UCSD-AML1 (cell line): Measurements from ENCODE around the gene MGMT.
"Not testable (repeated sequence)": the region's sequence is repeated elsewhere in the genome, so short reads cannot be mapped to it uniquely, and the experiment has no call there.

Experiments
- DNase-seq: peaks from one replicate; lab custom pipeline; 2025; ENCODE audit not compliant: unreplicated experiment; lab: John Stamatoyannopoulos, UW

MGMT gene

GRCh38 chr10:129466703-129467358, at the start of gene MGMT:
Gene MGMT (plus strand): TSS chr10:129467241.
- DNase-seq = peak; percentile 80

DNA sequence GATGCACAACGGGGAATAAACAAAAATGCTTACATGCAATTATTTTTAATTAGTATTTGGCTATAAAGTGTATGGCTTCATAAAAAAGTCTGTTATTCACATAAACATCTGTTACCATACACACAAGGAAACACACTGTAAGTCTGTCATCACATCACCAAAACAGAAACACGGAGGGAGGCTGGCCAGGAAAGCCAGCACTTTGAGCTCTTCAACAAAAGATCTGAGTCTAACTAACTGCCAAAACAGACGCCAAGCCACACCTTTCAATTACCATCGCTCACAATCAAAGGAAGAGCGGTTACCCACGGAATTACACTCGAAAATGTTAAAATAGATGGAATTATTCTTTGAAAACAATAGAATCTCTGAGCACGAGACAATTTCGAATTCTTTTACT, 49.2 kb upstream of the MGMT start:
- DNase-seq = no peak

- DNase-seq = no peak
These were observed 48.4 kb upstream of the MGMT start for GRCh38 chr10:129418496-129419225.

DNA sequence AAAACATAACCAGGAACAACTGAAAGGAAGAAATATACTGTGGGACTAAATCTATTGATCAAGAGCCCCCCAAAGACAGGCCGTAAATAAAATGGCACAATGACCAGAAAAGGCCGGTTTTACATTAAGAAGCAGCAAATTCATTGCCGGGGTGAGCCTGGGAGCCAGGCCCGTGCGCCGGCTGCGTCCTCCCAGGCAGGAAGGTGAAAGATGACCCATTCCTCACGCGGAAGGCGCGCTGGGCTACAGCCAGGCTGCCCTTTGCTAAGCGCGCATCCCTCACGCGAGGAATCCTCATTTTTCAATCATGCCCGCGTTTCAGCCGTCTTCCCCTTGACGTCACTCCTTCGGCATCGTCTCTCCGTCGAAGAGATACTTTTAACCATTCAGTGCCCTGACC, 47.6 kb upstream of the MGMT start:
- no peak for DNase-seq

DNA sequence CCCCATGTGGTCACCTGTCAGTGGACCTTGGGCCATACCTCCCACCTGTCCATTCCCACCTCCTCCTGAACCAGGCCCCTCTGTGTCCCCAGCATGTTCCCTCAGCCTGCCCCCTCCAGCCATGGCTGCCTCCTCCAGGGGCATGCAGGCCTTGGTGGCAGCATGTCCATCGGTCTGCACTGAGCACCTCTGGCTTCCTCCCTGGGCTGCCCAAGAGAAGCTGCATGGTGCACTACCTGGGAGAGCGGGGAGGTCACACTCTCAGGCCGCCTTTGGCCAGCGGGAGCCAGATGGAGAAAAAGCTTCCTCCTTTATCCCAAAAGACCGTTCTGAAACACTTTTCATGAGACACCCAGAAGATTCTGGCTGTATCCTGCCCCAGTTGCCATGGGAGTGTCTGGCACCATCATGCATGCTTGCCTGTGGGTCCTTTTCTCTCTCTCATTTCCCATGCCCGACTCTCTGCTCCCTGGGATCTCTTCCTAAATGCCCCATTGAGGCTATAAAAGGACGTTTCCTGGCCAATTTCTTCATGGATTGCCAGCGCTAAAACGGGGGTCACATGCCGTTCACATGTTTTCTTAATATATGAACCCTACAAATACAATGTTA, 45.5 kb upstream of the MGMT start:
- no peak for DNase-seq

DNA sequence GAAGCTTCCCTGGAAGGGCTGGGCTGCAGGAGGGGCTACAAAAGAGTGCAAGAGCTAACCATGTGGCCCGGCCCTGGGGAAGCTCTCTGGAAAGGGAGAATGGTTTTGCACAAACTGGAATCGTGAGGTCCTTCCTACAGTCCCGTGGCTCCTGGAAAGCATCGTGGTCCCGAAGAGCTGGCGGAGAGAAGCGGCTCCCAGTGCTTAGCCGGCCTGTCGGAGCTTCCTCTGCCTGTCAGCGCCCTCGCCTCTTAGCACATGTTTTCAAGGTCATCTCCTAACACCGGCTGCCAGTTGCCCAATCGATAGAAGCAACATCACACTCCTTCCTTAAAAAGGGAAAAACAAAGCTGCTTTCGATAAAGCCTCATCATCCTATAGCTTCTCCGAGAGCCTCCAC, 42.1 kb upstream of the MGMT start:
- no peak for DNase-seq

DNA sequence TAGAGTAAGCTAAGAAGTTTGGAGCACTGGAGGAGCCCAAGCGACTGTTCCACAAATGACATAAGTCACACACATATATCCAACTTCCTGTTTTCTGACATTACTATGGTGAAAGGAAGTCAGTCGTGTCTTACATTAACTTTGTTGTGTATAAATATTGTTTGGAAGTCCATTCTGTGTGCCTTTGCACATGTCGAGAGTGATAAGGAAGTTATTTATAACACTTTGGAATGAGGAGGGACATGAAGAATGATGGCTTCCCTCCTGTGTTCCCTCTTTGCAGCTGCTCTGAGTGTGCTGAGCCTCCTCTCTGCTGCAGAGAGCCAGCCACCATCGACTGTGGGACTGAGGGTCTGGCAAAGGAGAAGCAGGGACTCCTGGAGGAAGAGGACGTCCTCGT, 40.4 kb upstream of the MGMT start:
- no peak for DNase-seq

DNA sequence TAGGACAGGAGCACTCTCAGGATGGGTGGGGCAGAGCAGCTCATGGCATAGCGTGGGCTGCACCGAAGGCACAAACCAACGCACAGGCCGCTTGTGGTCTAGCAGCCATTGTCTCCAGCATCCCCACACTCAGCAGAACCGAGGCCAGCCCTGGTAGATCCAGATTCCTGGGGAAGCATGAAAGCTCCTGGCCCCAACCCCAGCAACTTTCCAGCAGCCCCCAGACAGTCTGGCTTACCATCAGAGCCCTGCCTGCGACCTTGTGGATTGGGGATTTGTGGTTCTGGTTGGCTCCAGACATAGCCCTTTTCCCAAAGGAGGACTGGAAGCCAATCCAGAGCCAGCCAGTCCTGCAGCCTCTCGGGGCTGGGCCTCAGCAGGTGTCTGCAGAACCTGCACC, 33.8 kb upstream of the MGMT start:
- DNase-seq = no peak

DNA sequence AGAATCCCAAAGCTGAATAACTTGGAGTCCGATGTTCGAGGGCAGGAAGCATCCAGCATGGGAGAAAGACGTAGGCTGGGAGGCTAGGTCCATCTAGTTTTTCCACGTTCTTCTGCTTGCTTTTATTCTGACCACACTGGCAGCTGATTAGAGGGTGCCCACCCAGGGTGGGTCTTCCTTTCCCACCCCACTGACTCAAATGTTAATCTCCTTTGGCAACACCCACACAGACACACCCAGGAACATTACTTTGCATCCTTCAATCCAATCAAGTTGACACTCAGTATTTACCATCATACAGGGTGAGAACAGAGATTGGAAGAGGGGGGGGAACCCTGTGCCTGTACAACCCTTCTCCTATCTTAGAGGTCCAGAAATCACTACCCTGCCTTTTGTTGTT, 31.3 kb upstream of the MGMT start:
- not testable (repeated sequence) for DNase-seq

DNA sequence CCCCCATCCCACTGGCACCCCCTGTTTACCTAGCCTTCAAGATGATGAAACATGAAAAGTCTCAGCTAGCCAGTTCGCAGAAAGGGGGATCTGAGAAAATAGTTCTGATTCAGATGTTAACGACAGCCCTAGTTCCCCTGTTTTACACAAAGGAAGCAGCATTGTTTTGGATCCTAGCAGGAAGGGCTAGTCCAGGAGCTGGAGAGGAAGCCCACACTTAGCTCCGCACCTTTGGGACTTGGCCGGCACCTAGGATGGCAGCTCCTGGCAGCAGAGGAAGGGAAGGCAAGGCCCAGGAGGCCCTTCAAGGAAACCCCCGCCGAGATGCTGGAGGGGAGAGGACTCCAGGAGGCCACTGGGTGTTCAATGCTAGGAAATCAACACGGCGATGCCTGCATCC, 29.0 kb upstream of the MGMT start:
- no peak for DNase-seq

- DNase-seq = no peak
These were observed 26.8 kb upstream of the MGMT start for GRCh38 chr10:129440247-129440646.

- DNase-seq = no peak
These were observed 26.2 kb upstream of the MGMT start for GRCh38 chr10:129440722-129441316.

GRCh38 chr10:129441372-129442009, 25.6 kb upstream of the MGMT start:
- no peak for DNase-seq

GRCh38 chr10:129442866-129443265, 24.2 kb upstream of the MGMT start:
- no peak for DNase-seq

DNA sequence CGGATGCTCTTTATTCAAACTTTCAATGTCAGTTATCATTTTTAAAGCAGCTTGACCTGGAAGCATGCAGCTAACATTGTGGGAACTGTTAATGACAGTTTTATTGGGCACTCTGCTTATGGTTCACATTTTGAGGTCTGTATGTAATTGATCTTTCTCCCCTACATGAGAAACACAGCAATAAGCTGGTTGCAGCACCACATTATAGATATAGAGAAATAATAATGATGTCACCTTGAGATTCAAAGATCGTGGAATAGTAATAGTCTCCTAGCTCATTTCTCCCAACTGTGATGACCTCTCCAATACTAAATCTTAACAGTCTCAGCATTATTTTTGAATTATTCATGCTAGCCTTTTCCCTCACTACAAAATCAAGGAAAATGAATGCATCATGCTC, 22.7 kb upstream of the MGMT start:
- no peak for DNase-seq

DNA sequence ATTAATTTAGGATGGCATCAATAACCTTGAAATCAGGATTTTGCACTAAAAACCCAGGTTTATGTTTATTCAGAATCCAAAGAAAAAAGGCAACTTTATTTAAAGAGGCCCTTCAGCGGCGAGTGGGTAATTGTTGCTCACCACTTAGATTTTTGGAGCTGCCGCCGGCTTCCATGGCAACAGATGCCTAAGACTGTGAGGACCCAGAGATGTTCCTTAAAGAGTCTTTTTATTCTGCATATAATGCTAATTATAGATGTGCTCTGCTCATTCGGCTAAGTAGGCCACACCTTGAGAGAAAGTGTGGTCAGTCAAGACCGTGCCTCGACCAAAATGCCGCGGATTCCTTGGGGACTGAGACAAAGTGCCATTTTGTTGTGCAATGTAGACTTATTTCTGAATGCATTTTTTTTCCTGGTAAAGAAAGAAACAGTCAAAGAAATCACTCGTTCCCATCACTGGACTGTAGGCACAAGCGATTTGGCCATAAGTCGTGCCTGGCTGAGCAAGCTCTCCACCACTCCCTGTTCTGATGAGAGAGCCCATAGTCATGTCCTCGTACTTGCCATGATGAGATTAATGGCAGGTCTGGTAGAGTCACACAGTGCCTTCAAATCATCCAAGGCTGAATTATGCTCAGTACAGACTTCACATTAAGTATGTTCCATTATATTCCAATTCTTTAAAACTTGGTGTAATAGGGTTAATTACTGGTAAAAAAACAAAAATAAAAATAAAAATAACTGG, 21.4 kb upstream of the MGMT start:
- no peak for DNase-seq

DNA sequence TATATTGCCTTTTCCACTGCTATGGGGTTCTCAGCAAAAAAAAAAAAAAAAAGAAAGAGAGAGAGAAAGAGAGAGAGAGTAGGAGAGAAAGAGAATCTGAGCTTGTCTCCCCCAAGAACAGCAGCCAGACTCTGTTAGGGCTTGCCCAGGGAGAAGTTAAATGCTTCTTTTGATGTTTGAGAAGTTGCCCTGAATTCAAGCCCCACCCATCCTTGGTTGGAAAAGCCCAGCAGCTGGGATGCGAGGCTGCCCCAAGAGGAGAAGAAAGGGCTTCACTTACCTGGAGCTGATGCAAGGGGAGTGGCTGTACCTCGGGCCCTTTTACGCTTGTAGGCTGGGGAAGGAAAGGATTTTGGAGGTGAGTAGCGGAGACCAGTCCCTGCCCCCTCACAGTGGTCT, 20.9 kb upstream of the MGMT start:
- no peak for DNase-seq

- DNase-seq = no peak
These were observed 19.6 kb upstream of the MGMT start for GRCh38 chr10:129447486-129447885.

DNA sequence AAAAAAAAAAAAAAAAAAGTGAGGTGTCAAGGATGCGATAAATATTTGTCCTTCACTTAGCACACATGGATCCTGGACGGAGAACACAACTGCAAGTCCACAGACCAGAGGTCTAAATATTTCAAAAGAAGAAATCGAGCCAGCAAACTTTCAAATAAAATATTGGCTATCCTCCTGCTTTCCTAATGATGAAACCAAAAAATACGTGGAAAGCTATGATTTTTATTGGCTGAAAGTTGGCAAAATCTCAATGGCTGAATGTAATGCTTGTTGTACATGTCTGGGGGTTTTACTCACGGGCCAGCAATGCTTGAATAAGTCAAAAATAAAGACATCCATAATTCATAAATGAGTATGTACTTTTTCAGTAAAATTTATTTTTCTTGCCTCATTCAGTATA, 19.0 kb upstream of the MGMT start:
- no peak for DNase-seq

GRCh38 chr10:129448539-129448938, 18.5 kb upstream of the MGMT start:
- DNase-seq = no peak

DNA sequence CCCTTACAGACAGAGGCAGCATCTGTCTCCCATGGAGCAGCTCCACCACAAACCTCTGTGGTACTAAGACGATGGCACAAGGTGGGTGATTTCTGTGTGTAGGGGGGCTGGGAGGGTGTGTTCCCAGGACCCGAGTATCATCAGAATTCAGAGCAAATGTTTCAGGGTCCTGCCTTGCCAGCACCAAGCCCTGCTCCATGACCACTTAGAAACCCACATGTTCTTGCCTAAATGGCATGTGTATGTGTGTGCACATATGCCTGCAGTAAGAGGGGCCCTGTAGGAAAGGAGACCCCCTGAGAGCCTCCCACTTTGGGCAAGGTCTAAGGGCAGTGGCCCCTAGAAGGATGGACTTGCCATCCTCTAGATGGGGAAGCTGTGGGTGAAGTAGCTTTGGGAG, 17.1 kb upstream of the MGMT start:
- no peak for DNase-seq
